H1 (cell line): ENCODE measurements around the gene GNS. TPM values are rescaled to one million over a fixed set of nuclear protein-coding genes. Genes with fewer than 3 reads are reported as not detected.
A peak's percentile ranks its signal among the peaks of the same experiment; 100 is the strongest.

Source experiments
- CTCF ChIA-PET: fragments of 300-600 bp; sonication (Branson Sonifier 250); formaldehyde crosslinking; loops from one replicate; lab custom pipeline; 2021; ENCODE audit not compliant: partially characterized antibody; lab: Charles Lee
- POLR2A ChIA-PET: fragments of 300-600 bp; sonication (Branson Sonifier 250); formaldehyde crosslinking; loops from one replicate; lab custom pipeline; 2021; ENCODE audit warnings: inconsistent platforms; ENCODE audit not compliant: partially characterized antibody; lab: Charles Lee
- DNase-seq, 2 experiments: peaks; one replicate each; pipeline versions ENCODE4 v3.0.0 to v3.0.0-alpha.2; 2010 to 2022; ENCODE audit warnings: low spot score in 2 of 2, low read depth in 1 of 2, mixed read lengths in 1 of 2
- FAIRE-seq: peaks from 2 replicates; lab custom pipeline; 2011; peaks lifted over from hg19 to GRCh38; lab: Jason Lieb, UNC
- H2AFZ ChIP-seq: 2 replicates; pipeline ENCODE4 v1.8.1; 2012; ENCODE audit warnings: low read length, inconsistent platforms
- H2AK5ac ChIP-seq: 2 replicates; pipeline ENCODE4 v1.6.1; 2013; ENCODE audit warnings: low read depth, low read length
- H2BK120ac ChIP-seq: replicated peaks from 2 replicates; pipeline ENCODE3; 2013; ENCODE audit warnings: low read depth, low read length, inconsistent platforms
- H2BK12ac ChIP-seq: 2 replicates; pipeline ENCODE4 v1.6.1; 2013; ENCODE audit warnings: low read depth, low read length
- H2BK15ac ChIP-seq: 2 replicates; pipeline ENCODE4 v1.6.1; 2013; ENCODE audit warnings: low read length
- H2BK20ac ChIP-seq: 2 replicates; pipeline ENCODE4 v1.6.1; 2013; ENCODE audit warnings: low read length
- H2BK5ac ChIP-seq: 2 replicates; pipeline ENCODE4 v1.6.1; 2013; ENCODE audit warnings: low read depth, low read length
- H3K14ac ChIP-seq: 2 replicates; pipeline ENCODE4 v1.6.1; 2013; ENCODE audit warnings: inconsistent platforms; ENCODE audit not compliant: insufficient read length
- H3K18ac ChIP-seq: 2 replicates; pipeline ENCODE4 v1.6.1; 2013; ENCODE audit warnings: low read length; ENCODE audit errors: extremely low read depth
- H3K23ac ChIP-seq: 2 replicates; pipeline ENCODE4 v1.6.1; 2013; ENCODE audit warnings: inconsistent platforms; ENCODE audit not compliant: insufficient read length
- H3K23me2 ChIP-seq: 2 replicates; pipeline ENCODE4 v1.6.1; 2013; ENCODE audit warnings: low read depth, low read length
- H3K27ac ChIP-seq: 2 replicates; pipeline ENCODE4 v1.6.1; 2011; ENCODE audit warnings: low read depth, low read length, inconsistent platforms
- H3K27me3 ChIP-seq, 4 experiments: replicated peaks in 1 of 4; 1 replicate in 1 of 4; 2 replicates in 3 of 4; pipeline versions ENCODE4 v1.6.1 to v1.8.1; 2011 to 2013; ENCODE audit warnings: low read length in 3 of 4, mild to moderate bottlenecking in 3 of 4, inconsistent platforms in 2 of 4, mixed read lengths in 2 of 4, moderate library complexity in 1 of 4; ENCODE audit not compliant: control insufficient read depth in 3 of 4, insufficient read depth in 3 of 4; ENCODE audit errors: extremely low read depth in 1 of 4
- H3K36me3 ChIP-seq, 4 experiments: 2 replicates each; pipeline versions ENCODE4 v1.6.1 to v1.8.1; 2011 to 2013; ENCODE audit warnings: mild to moderate bottlenecking in 4 of 4, low read length in 3 of 4, moderate library complexity in 2 of 4, control low read depth in 1 of 4, inconsistent platforms in 1 of 4; ENCODE audit not compliant: insufficient read depth in 4 of 4, control insufficient read depth in 2 of 4
- H3K4ac ChIP-seq: replicated peaks from 2 replicates; pipeline ENCODE3; 2013; ENCODE audit warnings: low read length, low read depth, mixed read lengths, inconsistent platforms; ENCODE audit not compliant: insufficient read length
- H3K4me1 ChIP-seq, 4 experiments: replicated peaks in 1 of 4; 1 replicate in 1 of 4; 2 replicates in 3 of 4; pipeline versions ENCODE4 v1.6.1 to v1.8.1; 2011 to 2013; ENCODE audit warnings: low read length in 3 of 4, inconsistent platforms in 2 of 4, mixed read lengths in 1 of 4; ENCODE audit not compliant: insufficient read depth in 4 of 4, control insufficient read depth in 3 of 4
- H3K4me2 ChIP-seq, 2 experiments: 2 replicates each; pipeline versions ENCODE4 v1.6.1 to v1.8.1; 2011 to 2013; ENCODE audit warnings: low read depth in 2 of 2, low read length in 2 of 2, control low read depth in 1 of 2, inconsistent platforms in 1 of 2, mild to moderate bottlenecking in 1 of 2; ENCODE audit not compliant: insufficient read depth in 1 of 2
- H3K4me3 ChIP-seq, 4 experiments: fragments of 200-600, 300-600 bp in 1 of 4; sonication (generic), shearing (Covaris generic), sonication (Bioruptor Twin) in 1 of 4; 2 replicates each; pipeline versions ENCODE4 v1.5.1 to v1.8.1; 2011 to 2016; ENCODE audit warnings: low read length in 4 of 4, low read depth in 3 of 4, control low read depth in 2 of 4, inconsistent platforms in 2 of 4, mild to moderate bottlenecking in 2 of 4, mixed read lengths in 1 of 4, moderate library complexity in 1 of 4; ENCODE audit not compliant: insufficient read depth in 2 of 4; ENCODE audit errors: extremely low read depth in 1 of 4
- H3K56ac ChIP-seq: replicated peaks from 2 replicates; pipeline ENCODE3; 2013; ENCODE audit warnings: low read depth, mild to moderate bottlenecking, mixed read lengths, low read length, inconsistent platforms; ENCODE audit not compliant: insufficient read length
- H3K79me1 ChIP-seq: 2 replicates; pipeline ENCODE4 v1.6.1; 2013; ENCODE audit warnings: low read depth, low read length, control low read depth
- H3K79me2 ChIP-seq, 2 experiments: 2 replicates each; pipeline versions ENCODE4 v1.6.1 to v1.8.1; 2012 to 2013; ENCODE audit warnings: low read length in 2 of 2, mild to moderate bottlenecking in 2 of 2, inconsistent platforms in 1 of 2; ENCODE audit not compliant: insufficient read depth in 2 of 2, control insufficient read depth in 1 of 2
- H3K9ac ChIP-seq, 4 experiments: replicated peaks in 1 of 4; 1 replicate in 1 of 4; 2 replicates in 3 of 4; pipeline versions ENCODE4 v1.6.1 to v1.8.1; 2011 to 2013; ENCODE audit warnings: low read depth in 3 of 4, low read length in 3 of 4, control low read depth in 2 of 4, mild to moderate bottlenecking in 2 of 4, moderate library complexity in 2 of 4, inconsistent platforms in 1 of 4; ENCODE audit errors: extremely low read depth in 1 of 4
- H3K9me3 ChIP-seq, 2 experiments: 2 replicates each; pipeline versions ENCODE4 v1.6.1 to v1.8.1; 2012 to 2013; ENCODE audit warnings: mild to moderate bottlenecking in 2 of 2, moderate library complexity in 2 of 2, control low read depth in 1 of 2, inconsistent platforms in 1 of 2, low read depth in 1 of 2, low read length in 1 of 2, mixed read lengths in 1 of 2; ENCODE audit not compliant: insufficient read depth in 2 of 2
- H4K20me1 ChIP-seq, 2 experiments: replicated peaks in 1 of 2; 2 replicates each; pipeline versions ENCODE3 to v1.8.1; 2011 to 2013; ENCODE audit warnings: inconsistent platforms in 2 of 2, low read length in 2 of 2, mild to moderate bottlenecking in 1 of 2; ENCODE audit not compliant: insufficient read depth in 2 of 2, control insufficient read depth in 1 of 2
- H4K5ac ChIP-seq: 2 replicates; pipeline ENCODE4 v1.6.1; 2013; ENCODE audit warnings: low read length, low read depth, mixed read lengths, inconsistent platforms; ENCODE audit not compliant: insufficient read length
- H4K8ac ChIP-seq: 2 replicates; pipeline ENCODE4 v1.8.0; 2013; ENCODE audit warnings: mild to moderate bottlenecking, moderate library complexity, low read length, inconsistent platforms; ENCODE audit not compliant: insufficient read depth; ENCODE audit errors: extremely low read depth
- H4K91ac ChIP-seq: replicated peaks from 2 replicates; pipeline ENCODE3; 2013; ENCODE audit warnings: low read length, mixed read lengths, inconsistent platforms; ENCODE audit not compliant: insufficient read length
- CBX5 ChIP-seq: fragments of 300-800, 300-1000 bp; sonication (generic); IDR thresholded peaks from 2 replicates; pipeline ENCODE4 v1.7.1; 2016; ENCODE audit warnings: antibody characterized with exemption, low read length, low read depth
- CEBPB ChIP-seq: IDR thresholded peaks from 2 replicates; pipeline ENCODE4 v1.6.1; 2012; ENCODE audit warnings: low read depth, low read length
- CHD1 ChIP-seq: IDR thresholded peaks from 2 replicates; pipeline ENCODE4 v1.6.1; 2012; ENCODE audit warnings: low read depth, low read length, improper control_type of control experiment
- HDAC6 ChIP-seq: IDR thresholded peaks from one replicate; pipeline ENCODE4 v1.7.1; 2012; ENCODE audit warnings: low read depth, mild to moderate bottlenecking, inconsistent platforms, low read length, moderate library complexity
- KDM4A ChIP-seq: IDR thresholded peaks from one replicate; pipeline ENCODE4 v1.7.1; 2012; ENCODE audit warnings: low read depth, mild to moderate bottlenecking, moderate library complexity, low read length, inconsistent platforms; ENCODE audit not compliant: severe bottlenecking
- POLR2A ChIP-seq, 2 experiments: IDR thresholded peaks; 1 replicate in 1 of 2; 2 replicates in 1 of 2; pipeline ENCODE4 v1.6.1; 2011; ENCODE audit warnings: low read depth in 2 of 2, low read length in 2 of 2, mild to moderate bottlenecking in 2 of 2; ENCODE audit errors: control extremely low read depth in 1 of 2
- RNF2 ChIP-seq: fragments of 200-900, 300-1000 bp; sonication (generic); IDR thresholded peaks from 2 replicates; pipeline ENCODE4 v1.7.1; 2016; ENCODE audit warnings: borderline replicate concordance, low read depth, mild to moderate bottlenecking, antibody characterized with exemption, low read length; ENCODE audit not compliant: poor library complexity, severe bottlenecking; ENCODE audit errors: missing control alignments
- SIRT6 ChIP-seq: IDR thresholded peaks from one replicate; pipeline ENCODE4 v1.7.1; 2012; ENCODE audit warnings: low read length, inconsistent platforms
- SP1 ChIP-seq: IDR thresholded peaks from 2 replicates; pipeline ENCODE4 v1.6.1; 2011; ENCODE audit warnings: low read depth, low read length
- SRF ChIP-seq: IDR thresholded peaks from 2 replicates; pipeline ENCODE4 v1.6.1; 2011; ENCODE audit warnings: mild to moderate bottlenecking, low read depth, low read length, moderate library complexity
- TAF1 ChIP-seq: IDR thresholded peaks from 2 replicates; pipeline ENCODE4 v1.6.1; 2011; ENCODE audit warnings: mild to moderate bottlenecking, low read depth, low read length
- WGBS, 2 experiments: shearing (Covaris generic) in 1 of 2; methylation state at CpG; one replicate each; pipeline versions ENCODE4 v1.1.6 to v1.1.7; 2013 to 2015; ENCODE audit warnings: low lambda C conversion rate in 2 of 2, mixed read lengths in 2 of 2, inconsistent platforms in 1 of 2, low coverage in 1 of 2, missing lambda C conversion rate in 1 of 2; ENCODE audit not compliant: insufficient replicate concordance in 2 of 2, insufficient coverage in 1 of 2, insufficient read length in 1 of 2; ENCODE audit errors: extremely low coverage in 1 of 2, missing lambda C conversion rate in 1 of 2; 5-methylcytosine and 5-hydroxymethylcytosine counted together
- polyA plus RNA-seq, 7 experiments: library from polyadenylated mRNA; depleted of rRNA in 3 of 7; stranded (reverse) in 5 of 7; unstranded in 2 of 7; fragments of >200 nt in 5 of 7; fragments of 200-250 nt in 2 of 7; gene quantifications; 1 replicate in 5 of 7; 2 replicates in 1 of 7; 4 replicates in 1 of 7; pipeline versions ENCODE4 v1.2.1 to v1.2.3, GENCODE V29; 2011 to 2013; ENCODE audit warnings: missing spikeins in 2 of 7, mixed read lengths in 2 of 7
- total RNA-seq: library from RNA; stranded (reverse); fragmentation: NEBNext Ultra II Directional; extraction: Animal tissue kit (Norgen Biotek cat#: 25700); gene quantifications from 2 replicates; pipeline ENCODE4 v1.2.1, GENCODE V29; 2021
- TF ChIP-seq, protein P1 (sequence below), 3 experiments: IDR thresholded peaks; 1 replicate in 2 of 3; 2 replicates in 1 of 3; pipeline versions ENCODE4 v1.5.1 to v1.6.1; 2011; ENCODE audit warnings: low read length in 3 of 3, mild to moderate bottlenecking in 3 of 3, inconsistent platforms in 2 of 3, low read depth in 1 of 3, moderate library complexity in 1 of 3; ENCODE audit not compliant: insufficient read depth in 1 of 3; ENCODE audit errors: control extremely low read depth in 1 of 3

Gene GNS
- total and polyA plus RNA-seq, 2 of the 8 experiments (the other 6 are each of a cell fraction or from before 2014, with no cell fraction given), result 16.0 to 28.5 TPM

DNA sequence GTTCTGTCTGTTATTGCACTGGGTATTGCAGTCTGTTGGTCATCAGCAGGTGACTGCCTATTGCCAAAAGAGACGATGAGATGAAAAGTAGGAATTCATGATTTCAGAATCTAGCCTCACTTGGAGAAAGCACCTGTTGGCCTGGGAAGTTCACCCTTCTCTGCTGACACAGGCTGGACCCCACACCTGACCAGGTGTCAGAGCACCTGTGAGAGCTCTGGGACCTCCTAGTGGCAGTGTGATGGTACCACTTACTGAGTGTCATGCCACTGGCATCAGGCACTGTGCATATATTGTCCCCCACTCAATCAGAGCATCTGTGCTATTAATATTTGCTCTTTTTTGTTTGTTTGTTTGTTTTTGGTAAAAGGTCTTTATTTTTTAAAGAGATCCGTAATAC lies 81.0 kb downstream of the GNS start:
- H3K27ac ChIP-seq, result no peak overlapping the region
- H2BK120ac ChIP-seq, result no peak overlapping the region
- H2BK5ac ChIP-seq, result no peak overlapping the region
- 82% methylated on average over 1 of the region's 2 CpGs; no CpG with 5 or more reads in 1 of the 2 experiments for WGBS, 2 experiments
- POLR2A ChIA-PET, result interaction anchor here (1.2 to 1.6 kb wide), 5 partner anchors 11 to 103 kb away, joined by 3 to 4 read pairs (median 3); no protein-coding TSS in a partner anchor
- no peak overlapping the region for H2BK15ac ChIP-seq
- no peak overlapping the region for H2BK12ac ChIP-seq
- DNase-seq, result no peak
- H2AFZ ChIP-seq, result no peak overlapping the region
- H3K56ac ChIP-seq, result no peak overlapping the region
- CTCF ChIA-PET, result interaction anchor here (0.7 to 5.8 kb wide), 12 partner anchors 8 to 132 kb away, joined by 3 to 39 read pairs (median 4); no protein-coding TSS in a partner anchor
- no peaks in the 10 kb centered on the region for H3K9me3 ChIP-seq
- no peak overlapping the region for H3K9ac ChIP-seq
- no peaks in the 10 kb centered on the region for H3K27me3 ChIP-seq
- no peak overlapping the region for H3K18ac ChIP-seq
- no peak overlapping the region for H3K4me2 ChIP-seq
- H4K8ac ChIP-seq, result no peak overlapping the region
- no peaks in the 10 kb centered on the region for H3K23me2 ChIP-seq
- H3K23ac ChIP-seq, result no peak overlapping the region
- peaks cover 16% of the 10 kb centered on the region; the same call in 1 of the 2 replicates for H3K79me1 ChIP-seq
- H3K36me3 ChIP-seq, result no peaks in the 10 kb centered on the region
- H3K14ac ChIP-seq, result no peak overlapping the region
- peaks cover 2 to 18% (median 14%) of the 10 kb centered on the region in 4 experiments for H3K4me1 ChIP-seq
- H3K4ac ChIP-seq, result no peak overlapping the region
- no peak overlapping the region for H2AK5ac ChIP-seq
- peaks cover 4 to 81% of the 10 kb centered on the region in 2 experiments; a peak in 3 of 4 replicates for H3K79me2 ChIP-seq
- H3K4me3 ChIP-seq, result no peak overlapping the region
- H4K5ac ChIP-seq, result no peak overlapping the region
- no peak for FAIRE-seq
- no peak overlapping the region for H4K91ac ChIP-seq
- no peak overlapping the region for H2BK20ac ChIP-seq
- peaks cover 3 to 20% of the 10 kb centered on the region in 2 experiments for H4K20me1 ChIP-seq
- TF ChIP-seq KDM4A, result no peak
- TF ChIP-seq RNF2, result no peak
- no peak for TF ChIP-seq SIRT6
- no peak for TF ChIP-seq TAF1
- no peak for TF ChIP-seq SP1
- no peak for TF ChIP-seq POLR2A (IDR thresholded peaks at IDR 0.05; ENCODE audit: control extremely low read depth in 1 of 2, low read depth in 2 of 2, low read length in 2 of 2)
- no peak for TF ChIP-seq CHD1
- TF ChIP-seq CBX5, result no peak
- TF ChIP-seq HDAC6, result no peak
- no peak for TF ChIP-seq SRF
- TF ChIP-seq CEBPB, result no peak
- TF ChIP-seq, protein P1, sequence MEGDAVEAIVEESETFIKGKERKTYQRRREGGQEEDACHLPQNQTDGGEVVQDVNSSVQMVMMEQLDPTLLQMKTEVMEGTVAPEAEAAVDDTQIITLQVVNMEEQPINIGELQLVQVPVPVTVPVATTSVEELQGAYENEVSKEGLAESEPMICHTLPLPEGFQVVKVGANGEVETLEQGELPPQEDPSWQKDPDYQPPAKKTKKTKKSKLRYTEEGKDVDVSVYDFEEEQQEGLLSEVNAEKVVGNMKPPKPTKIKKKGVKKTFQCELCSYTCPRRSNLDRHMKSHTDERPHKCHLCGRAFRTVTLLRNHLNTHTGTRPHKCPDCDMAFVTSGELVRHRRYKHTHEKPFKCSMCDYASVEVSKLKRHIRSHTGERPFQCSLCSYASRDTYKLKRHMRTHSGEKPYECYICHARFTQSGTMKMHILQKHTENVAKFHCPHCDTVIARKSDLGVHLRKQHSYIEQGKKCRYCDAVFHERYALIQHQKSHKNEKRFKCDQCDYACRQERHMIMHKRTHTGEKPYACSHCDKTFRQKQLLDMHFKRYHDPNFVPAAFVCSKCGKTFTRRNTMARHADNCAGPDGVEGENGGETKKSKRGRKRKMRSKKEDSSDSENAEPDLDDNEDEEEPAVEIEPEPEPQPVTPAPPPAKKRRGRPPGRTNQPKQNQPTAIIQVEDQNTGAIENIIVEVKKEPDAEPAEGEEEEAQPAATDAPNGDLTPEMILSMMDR (IDR thresholded peaks at IDR 0.05; ENCODE audit: control extremely low read depth in 1 of 3, insufficient read depth in 1 of 3, low read depth in 1 of 3, low read length in 3 of 3), result peak; percentile 35 to 60 (median 45)
